HK-2 (cell line): ENCODE results near the gene UFSP1.
A peak's percentile ranks its signal among the peaks of the same experiment; 100 is the strongest.
"Not testable (repeated sequence)": the region's sequence is repeated elsewhere in the genome, so short reads cannot be mapped to it uniquely, and the experiment has no call there.

Source experiments
- DNase-seq: peaks from one replicate; pipeline ENCODE4 v3.0.0-alpha.2; 2018; ENCODE audit not compliant: unreplicated experiment

The UFSP1 gene

GRCh38 chr7:100859856-100860255 is 29.7 kb downstream of the UFSP1 start:
- DNase-seq, result no peak

GRCh38 chr7:100856871-100857282 is 32.6 kb downstream of the UFSP1 start:
- DNase-seq, result no peak

DNA sequence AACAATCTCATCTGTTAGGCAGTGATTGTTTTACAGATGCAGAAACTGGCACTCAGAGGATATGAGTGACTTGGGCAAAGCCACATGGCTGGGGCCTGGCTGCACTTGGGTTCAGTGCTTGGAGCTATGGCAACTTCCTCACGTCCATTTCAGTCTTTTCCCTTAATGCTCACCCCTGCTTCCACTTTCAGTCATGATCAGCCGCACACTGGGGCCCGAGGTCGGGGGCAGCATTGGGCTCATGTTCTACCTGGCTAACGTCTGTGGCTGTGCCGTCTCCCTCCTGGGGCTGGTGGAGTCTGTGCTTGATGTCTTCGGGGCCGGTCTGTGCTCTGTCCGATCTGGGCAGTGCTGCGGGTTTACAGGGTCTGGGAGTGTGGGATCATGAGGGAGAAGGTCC is 34.0 kb downstream of the UFSP1 start:
- DNase-seq, result no peak

DNA sequence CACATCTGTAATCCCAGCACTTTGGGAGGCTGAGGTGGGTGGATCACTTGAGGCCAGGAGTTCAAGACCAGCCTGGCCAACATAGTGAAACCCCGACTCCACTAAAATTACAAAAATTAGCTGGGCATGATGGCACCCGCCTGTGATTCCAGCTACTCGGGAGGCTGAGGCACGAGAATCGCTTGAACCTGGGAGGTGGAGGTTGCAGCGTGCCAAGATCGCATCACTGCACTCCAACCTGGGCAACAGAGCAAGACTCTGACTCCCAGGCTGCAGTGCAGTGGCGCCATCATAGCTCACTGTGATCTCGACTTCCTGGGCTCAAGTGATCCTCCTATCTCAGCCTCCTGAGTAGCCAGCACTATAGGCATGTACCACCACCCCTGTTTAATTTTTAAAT is 34.6 kb downstream of the UFSP1 start:
- DNase-seq, result not testable (repeated sequence)

- no peak for DNase-seq
These were observed 35.2 kb downstream of the UFSP1 start for GRCh38 chr7:100854146-100854895.

GRCh38 chr7:100852048-100852872 is 37.3 kb downstream of the UFSP1 start, which contains the start of gene SLC12A9:
Gene SLC12A9, plus strand, starts transcription at chr7:100852713. Its CDS starts 1,485 bp downstream, at chr7:100854198.
- DNase-seq, result peak; percentile 90

DNA sequence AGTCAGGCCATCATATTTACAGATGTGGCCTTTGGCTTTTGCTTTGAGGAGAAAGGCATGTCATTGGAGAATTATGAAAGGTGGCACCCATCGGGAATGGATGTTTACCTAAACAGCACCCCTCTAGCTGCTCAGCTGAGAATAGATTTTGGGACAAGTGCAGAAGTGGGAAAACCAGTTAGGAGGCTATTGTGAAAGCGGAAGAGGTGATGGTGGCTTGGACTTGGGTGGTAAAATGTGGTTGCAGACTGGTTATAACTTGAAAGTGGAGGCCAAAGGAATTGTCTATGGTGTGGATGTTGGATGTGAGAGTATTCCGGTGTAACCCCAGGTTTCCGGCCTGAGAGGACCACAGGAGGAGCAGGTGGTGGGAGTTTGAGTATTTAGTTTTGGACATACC is 42.2 kb downstream of the UFSP1 start:
- DNase-seq, result no peak

DNA sequence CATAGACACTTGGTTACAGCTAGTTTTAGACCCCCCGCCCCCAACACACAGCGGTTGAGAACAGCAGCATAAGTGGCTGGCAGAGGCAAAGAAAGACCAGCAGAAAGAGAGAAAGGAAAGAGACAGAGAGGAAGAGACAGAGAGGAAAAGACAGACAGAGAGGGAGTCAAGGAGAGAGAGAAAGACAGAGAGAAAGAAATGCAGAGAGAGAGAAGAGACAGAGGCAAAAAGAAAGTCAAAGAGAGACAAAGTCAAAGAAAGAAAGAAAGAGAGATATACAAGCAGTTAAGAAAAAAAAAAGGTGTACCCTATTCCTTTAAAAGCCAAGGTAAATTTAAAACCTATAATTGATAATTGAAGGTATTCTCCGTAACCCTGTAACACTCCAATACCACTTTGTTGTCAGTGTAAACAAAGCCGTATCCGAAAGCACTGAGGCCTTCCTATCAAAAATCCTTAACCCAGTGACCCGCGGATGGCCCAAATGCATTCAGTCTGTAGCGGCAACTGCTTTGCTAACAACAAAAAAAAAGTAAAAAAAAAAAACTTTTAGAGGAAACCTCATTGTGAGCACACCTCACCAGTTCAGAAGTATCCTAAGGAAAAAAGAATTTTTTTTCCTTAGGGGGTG is 48.9 kb downstream of the UFSP1 start:
- DNase-seq, result no peak

DNA sequence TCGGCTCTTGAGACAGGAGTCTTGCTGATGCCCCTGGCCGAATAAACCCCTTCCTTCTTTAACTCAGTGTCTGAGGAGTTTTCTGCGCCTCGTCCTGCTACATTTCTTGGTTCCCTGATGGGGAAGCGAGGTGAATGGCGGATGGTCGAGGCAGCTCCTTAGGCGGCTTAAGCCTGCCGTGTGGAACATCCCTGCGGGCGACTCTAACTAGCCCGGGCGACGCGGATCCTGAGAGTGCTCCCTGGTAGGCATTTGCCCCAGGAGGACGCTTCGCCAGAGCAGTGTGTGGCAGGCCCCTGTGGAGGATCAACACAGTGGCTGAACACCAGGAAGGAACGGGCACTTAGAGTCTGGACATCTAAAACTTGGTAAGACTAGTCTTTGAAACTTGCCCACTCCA is 50.2 kb downstream of the UFSP1 start:
- DNase-seq, result no peak
